ENCODE results near the gene ATP7B.
"Not testable (repeated sequence)": the region's sequence is repeated elsewhere in the genome, so short reads cannot be mapped to it uniquely, and the experiment has no call there.

Gene ATP7B

GRCh38 chr13:51922771-51923480, 88.3 kb downstream of the ATP7B start:
- no peak for DNase-seq (ENCODE audit: low spot score)

DNA sequence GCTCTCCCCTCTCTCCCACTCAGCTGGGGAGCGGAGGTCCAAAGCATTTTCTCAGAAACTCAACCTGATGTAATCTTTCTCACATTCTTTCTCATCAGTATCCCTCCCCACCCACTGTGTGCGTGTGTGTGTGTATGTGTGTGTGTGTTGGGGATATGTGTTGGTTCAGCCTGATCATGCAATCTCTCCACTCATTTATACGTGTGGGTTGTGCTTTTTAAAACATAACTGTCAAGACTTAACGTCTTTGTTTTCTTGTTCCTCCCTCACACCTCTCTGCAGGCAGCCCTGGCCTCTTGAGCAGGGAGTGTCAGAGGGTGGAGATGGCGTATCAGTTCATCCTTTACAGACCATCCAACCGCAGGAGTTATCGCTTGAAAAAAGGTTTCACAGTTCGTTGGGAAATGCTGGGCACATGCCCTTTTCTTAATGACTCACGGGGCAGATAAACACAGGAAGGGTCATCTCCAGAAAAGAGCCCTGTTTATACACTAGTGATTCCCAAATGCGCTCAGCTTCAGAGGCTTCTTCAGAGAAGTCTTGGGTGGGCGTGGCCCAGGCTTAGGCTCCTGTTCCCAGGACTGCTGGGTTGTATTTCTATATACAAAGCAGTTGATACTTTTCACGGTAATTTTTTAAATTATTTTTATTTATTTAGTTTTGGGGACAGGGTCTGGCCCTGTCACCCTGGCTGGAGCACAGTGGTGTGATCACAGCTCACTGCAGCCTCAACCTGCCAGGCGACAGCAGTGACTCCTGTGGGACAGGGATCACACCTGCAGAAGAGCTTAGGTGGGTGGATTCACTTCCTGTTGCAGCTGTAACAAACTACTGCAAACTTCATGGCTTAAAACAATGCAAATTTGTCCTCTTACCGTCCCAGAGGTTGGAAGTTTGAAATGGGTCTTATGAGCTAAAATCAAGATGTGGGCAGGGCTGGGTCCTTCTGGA, 89.2 kb downstream of the ATP7B start:
- DNase-seq (ENCODE audit: low spot score), result no peak

GRCh38 chr13:51920786-51921185, 90.5 kb downstream of the ATP7B start:
- no peak for DNase-seq (ENCODE audit: low spot score)

DNA sequence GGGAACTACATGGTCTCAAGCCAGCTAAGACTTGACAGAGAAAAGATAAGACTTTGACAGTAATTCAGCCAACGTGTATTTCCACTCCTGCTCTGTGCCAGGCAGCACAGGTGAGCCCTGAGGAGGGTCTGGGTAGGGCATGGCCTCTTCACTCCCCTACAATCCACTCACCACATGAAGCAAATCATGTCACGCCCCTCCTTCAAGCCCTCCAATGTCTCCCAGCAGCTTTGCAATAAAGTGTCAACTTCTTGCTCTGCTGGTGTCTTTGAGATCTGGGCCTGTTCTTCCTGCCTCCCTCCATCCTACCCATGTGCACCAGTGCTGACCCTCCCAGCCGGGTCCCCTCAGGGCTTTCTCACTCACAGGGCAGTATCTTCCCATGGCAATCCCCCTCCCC, 91.0 kb downstream of the ATP7B start:
- DNase-seq (ENCODE audit: low spot score), result no peak

- DNase-seq (ENCODE audit: low spot score), result no peak
These were observed 91.7 kb downstream of the ATP7B start for GRCh38 chr13:51919531-51919930.

GRCh38 chr13:51916962-51917361, 94.3 kb downstream of the ATP7B start:
- no peak for DNase-seq (ENCODE audit: low spot score)

DNA sequence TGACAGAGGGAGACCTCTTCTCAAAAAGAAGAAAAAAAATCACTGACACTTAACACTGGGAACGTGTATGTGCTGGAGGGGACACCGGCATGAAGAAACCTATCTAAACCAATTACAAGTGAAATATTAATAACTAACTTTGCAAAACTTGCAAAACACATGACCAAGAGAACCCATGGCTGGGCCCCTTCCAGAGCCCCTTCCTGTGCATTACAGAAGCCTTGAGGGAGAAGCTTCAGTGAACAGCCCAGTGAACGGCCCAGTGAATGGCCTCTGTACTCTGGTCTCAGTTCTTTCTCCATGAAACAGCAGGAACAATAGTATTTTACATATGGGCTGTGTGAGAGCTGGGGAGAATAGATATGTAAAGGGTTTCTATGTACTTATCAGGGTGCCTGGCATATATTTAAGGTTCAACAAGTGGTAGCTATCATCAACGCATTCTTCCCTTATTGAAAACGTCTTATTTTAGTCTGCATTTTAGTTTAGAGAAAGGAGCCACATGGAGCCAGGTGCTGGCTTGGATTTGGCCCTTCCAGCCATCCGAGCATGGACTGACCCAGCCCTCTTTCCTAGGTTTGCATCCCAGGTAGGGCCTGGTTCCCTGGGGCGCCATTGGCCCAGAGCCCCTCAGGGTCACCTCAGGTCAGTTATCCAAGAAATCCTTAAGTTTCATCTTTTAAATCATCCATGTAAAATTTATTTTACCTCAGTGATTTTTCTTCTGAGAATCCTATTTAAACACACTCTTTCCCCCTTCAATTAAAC, 95.0 kb downstream of the ATP7B start:
- DNase-seq (ENCODE audit: low spot score), result no peak

- DNase-seq (ENCODE audit: low spot score), result no peak
These were observed 97.1 kb downstream of the ATP7B start for GRCh38 chr13:51914137-51914493.

DNA sequence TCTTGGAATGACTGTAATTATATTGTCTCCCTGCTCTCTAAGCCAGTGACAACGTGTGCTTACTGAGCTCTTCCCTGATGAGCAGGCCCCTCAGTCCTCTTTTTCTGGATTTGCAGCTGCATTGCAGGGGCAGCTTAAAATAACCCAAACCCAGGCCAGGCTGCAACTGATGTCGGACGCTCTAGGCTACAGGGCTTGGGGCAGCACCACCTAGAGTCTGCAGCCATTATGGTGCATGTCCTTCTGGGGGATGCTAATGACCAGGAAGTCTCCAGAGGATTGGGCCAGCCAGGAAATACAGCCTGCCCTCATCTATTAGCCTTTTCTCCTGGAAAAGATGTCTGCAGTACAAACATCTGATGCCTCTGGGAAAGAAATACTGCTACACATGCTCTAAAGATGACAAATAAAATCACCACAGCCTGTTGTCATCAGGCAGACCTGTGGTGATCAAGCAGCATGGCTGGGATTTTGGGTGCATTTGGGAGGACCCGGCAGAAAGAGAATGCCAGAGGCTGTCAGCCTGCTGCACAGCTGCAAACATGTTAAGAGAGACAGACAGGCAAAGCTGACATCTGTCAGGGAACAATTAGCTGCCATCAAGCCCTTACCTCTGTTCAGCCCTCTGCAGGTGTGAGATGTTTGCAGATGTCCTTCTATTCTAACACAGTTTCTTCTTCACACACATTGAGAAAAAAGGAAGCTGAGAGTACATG, 97.7 kb downstream of the ATP7B start:
- DNase-seq (ENCODE audit: low spot score), result no peak

- DNase-seq (ENCODE audit: low spot score), result no peak
These were observed 98.6 kb downstream of the ATP7B start for GRCh38 chr13:51912511-51913225.

GRCh38 chr13:51912091-51912490, 99.2 kb downstream of the ATP7B start:
- no peak for DNase-seq (ENCODE audit: low spot score)

GRCh38 chr13:51910508-51910907, 100.7 kb downstream of the ATP7B start:
- no peak for DNase-seq (ENCODE audit: low spot score)

- DNase-seq (ENCODE audit: low spot score), result not testable (repeated sequence)
These were observed 102.0 kb downstream of the ATP7B start for GRCh38 chr13:51909265-51909664.

DNA sequence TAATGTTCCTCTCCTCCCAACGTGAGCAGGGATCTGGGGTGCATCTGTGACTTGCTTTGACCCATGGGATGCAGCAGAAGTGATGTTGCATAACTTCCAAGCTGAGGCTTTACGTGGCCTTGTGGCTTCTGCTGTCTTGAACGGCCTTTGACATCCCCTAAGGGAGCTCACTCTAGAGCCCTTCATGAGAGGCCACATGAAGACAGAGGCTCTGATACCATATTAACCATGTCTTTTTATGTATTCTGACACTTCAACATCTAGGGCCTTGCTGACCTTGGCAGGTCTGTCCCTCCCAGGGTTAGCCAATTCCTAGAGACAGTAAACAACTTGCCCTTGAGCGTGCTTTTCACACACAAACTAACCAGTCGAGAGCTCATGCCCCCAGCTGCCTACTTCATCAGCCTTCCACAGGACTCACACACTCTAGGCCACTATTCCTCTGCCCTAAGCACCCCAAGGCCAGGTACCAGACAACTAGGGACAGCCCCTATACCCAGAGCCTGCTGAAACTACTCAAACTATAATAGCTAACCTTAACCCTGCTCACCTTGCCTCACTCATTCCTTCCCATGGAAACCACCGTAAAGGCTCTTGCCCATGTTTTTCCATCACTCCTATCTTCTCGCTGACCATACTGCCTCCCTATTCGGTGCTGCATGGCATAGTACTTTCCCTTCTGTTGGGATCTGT, 104.1 kb downstream of the ATP7B start:
- DNase-seq (ENCODE audit: low spot score), result no peak

- DNase-seq (ENCODE audit: low spot score), result no peak
These were observed 104.7 kb downstream of the ATP7B start for GRCh38 chr13:51906581-51906980.

- DNase-seq (ENCODE audit: low spot score), result no peak
These were observed 105.5 kb downstream of the ATP7B start for GRCh38 chr13:51905787-51906186.

DNA sequence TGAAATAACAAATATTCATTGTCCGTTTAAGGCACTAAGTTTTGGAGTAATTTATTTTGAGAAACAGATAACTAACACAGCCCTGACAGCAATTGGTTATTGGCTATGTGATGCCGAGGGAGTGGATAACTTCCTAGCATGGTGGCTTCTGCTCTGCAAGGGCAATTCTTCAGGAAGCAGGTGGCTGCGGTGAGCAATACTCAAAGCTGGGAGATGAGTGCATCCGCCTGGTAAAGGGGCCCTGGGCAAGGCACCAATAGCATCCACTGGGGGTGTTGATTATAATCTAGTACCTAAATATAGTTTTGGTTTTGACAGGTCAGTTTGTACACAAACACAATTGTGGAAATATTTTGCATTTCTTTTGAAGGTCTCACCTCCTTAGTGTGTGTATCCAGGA, 108.5 kb downstream of the ATP7B start:
- DNase-seq (ENCODE audit: low spot score), result no peak

- DNase-seq (ENCODE audit: low spot score), result no peak
These were observed 110.8 kb downstream of the ATP7B start for GRCh38 chr13:51900471-51900870.

DNA sequence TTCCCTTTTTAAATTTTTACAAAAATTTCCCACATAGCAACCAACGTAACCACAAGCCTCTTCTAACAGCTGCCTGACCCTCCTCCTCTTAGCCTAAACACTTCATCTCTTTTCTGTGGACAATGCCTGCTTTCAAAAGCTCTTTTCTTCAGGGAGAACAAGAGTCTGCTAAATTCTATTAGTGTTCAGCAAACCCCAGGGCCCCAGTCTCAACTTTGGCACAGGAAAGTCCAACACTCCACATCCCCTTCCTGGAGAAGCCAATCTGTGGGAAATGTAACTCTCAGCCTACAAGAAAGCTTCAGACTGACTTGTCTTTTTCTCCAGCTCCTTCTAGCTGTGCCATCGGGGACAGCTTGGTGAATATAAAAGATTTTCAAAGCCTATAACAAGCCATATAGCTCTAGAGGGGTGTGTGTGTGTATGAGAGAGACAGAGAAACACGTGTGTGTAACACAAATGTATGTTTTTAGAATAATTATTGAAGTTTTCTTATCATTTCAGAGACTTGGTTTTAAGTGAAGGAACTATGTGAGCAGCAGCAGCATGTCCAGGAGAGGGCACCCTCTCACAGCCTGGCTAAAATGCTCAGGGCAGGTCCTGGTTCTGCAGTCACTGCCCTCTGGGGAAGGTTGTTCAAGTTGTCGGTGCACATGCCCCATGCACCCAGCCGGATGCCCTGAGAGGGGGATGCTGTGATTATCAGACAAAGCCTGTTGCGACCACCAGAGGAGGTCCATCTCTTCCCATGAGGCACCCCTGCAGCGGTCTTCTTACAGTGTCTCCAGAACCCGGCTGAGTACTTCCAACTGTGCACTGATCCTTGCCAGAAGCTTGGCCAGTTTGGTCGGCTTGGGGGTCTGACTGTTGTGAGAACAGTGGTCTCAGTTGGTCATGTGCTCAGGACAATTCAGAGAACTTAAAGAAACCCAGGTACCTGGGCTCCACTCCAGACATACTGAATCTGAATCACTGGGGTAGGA, 115.1 kb downstream of the ATP7B start:
- peak; percentile 81 for DNase-seq (ENCODE audit: low spot score)

Data from AG08395 (cell line).